Hematopoietic multipotent progenitor cell treated with erythropoietin and hydrocortisone succinate and interleukin-3 and kit ligand, for 15 days (in vitro differentiated cells): Measurements from ENCODE around the gene MRNIP.

ENCODE experiments used
- DNase-seq: peaks from one replicate; pipeline ENCODE4 v3.0.0-alpha.2; 2015; ENCODE audit warnings: low spot score

MRNIP gene

GRCh38 chr5:179821298-179822058 lies 37.1 kb downstream of the MRNIP start:
- peak; percentile 93 for DNase-seq

GRCh38 chr5:179820483-179821297 lies 37.9 kb downstream of the MRNIP start, which contains the start of gene SQSTM1:
TSS of gene SQSTM1 (plus strand) at chr5:179820905. CDS start at chr5:179820937, 32 bp downstream.
- DNase-seq = peak; percentile 85

GRCh38 chr5:179820127-179820482 lies 38.5 kb downstream of the MRNIP start:
- DNase-seq = no peak

GRCh38 chr5:179819296-179820126 lies 39.1 kb downstream of the MRNIP start:
- DNase-seq = peak; percentile 10

GRCh38 chr5:179818746-179819295 lies 39.8 kb downstream of the MRNIP start:
- peak; percentile 40 for DNase-seq

- DNase-seq = no peak
These were observed 40.5 kb downstream of the MRNIP start for GRCh38 chr5:179817890-179818745.

GRCh38 chr5:179817470-179817840 lies 41.2 kb downstream of the MRNIP start:
- no peak for DNase-seq

GRCh38 chr5:179816796-179817469 lies 41.7 kb downstream of the MRNIP start:
- DNase-seq = no peak

GRCh38 chr5:179816401-179816795 lies 42.2 kb downstream of the MRNIP start:
- DNase-seq = no peak

GRCh38 chr5:179815491-179816249 lies 42.9 kb downstream of the MRNIP start:
- DNase-seq = no peak

- no peak for DNase-seq
These were observed 44.5 kb downstream of the MRNIP start for GRCh38 chr5:179814090-179814489.

- DNase-seq = no peak
These were observed 45.5 kb downstream of the MRNIP start for GRCh38 chr5:179812997-179813607.

- DNase-seq = no peak
These were observed 46.3 kb downstream of the MRNIP start for GRCh38 chr5:179812135-179812825.

GRCh38 chr5:179806250-179807048 lies 52.2 kb downstream of the MRNIP start, which contains the start of gene MGAT4B:
TSS of gene MGAT4B (minus strand) at chr5:179806866. CDS start at chr5:179806583, 283 bp downstream.
- DNase-seq = peak; percentile 84

GRCh38 chr5:179805529-179806249 lies 52.9 kb downstream of the MRNIP start:
- peak; percentile 26 for DNase-seq

- DNase-seq = no peak
These were observed 53.5 kb downstream of the MRNIP start for GRCh38 chr5:179805070-179805528.

GRCh38 chr5:179804555-179804947 lies 54.1 kb downstream of the MRNIP start:
- no peak for DNase-seq
